HG02970 (cell line): ENCODE measurements around the gene MACF1.
"Not testable (repeated sequence)": the region's sequence is repeated elsewhere in the genome, so short reads cannot be mapped to it uniquely, and the experiment has no call there.

Experiments used
- ATAC-seq: cut with Tn5 transposase; IDR thresholded peaks from one replicate; pipeline ENCODE4 v1.9.1; 2021; ENCODE audit warnings: mild to moderate bottlenecking, moderate library complexity, moderate number of reproducible peaks; ENCODE audit not compliant: unreplicated experiment, low FRiP score

Gene MACF1

GRCh38 chr1:39483276-39483675 is 278.8 kb downstream of the MACF1 start:
- no peak for ATAC-seq

- no peak for ATAC-seq
Observed at GRCh38 chr1:39484564-39484963, 280.1 kb downstream of the MACF1 start.

- ATAC-seq = no peak
Observed at GRCh38 chr1:39485046-39485803, 280.7 kb downstream of the MACF1 start.

- ATAC-seq = no peak
Observed at GRCh38 chr1:39488012-39488545, 283.6 kb downstream of the MACF1 start.

GRCh38 chr1:39488793-39489566 is 284.5 kb downstream of the MACF1 start:
- no peak for ATAC-seq

GRCh38 chr1:39489567-39490239 is 285.2 kb downstream of the MACF1 start:
- no peak for ATAC-seq

- ATAC-seq = peak; percentile 35
Observed at GRCh38 chr1:39490596-39491145, 286.2 kb downstream of the MACF1 start.

- peak; percentile 69 for ATAC-seq
Observed at GRCh38 chr1:39491146-39491921, 286.8 kb downstream of the MACF1 start, which contains the start of gene BMP8A. Gene BMP8A (plus strand): TSS chr1:39491636. CDS start chr1:39491992, 356 bp downstream.

GRCh38 chr1:39492118-39493042 is 287.9 kb downstream of the MACF1 start:
- ATAC-seq = not testable (repeated sequence)

- not testable (repeated sequence) for ATAC-seq
Observed at GRCh38 chr1:39493043-39493810, 288.7 kb downstream of the MACF1 start.

GRCh38 chr1:39494671-39495410 is 290.3 kb downstream of the MACF1 start:
- ATAC-seq = no peak

- not testable (repeated sequence) for ATAC-seq
Observed at GRCh38 chr1:39496520-39496919, 292.0 kb downstream of the MACF1 start.

- no peak for ATAC-seq
Observed at GRCh38 chr1:39497585-39497984, 293.1 kb downstream of the MACF1 start.

- ATAC-seq = not testable (repeated sequence)
Observed at GRCh38 chr1:39498096-39498710, 293.7 kb downstream of the MACF1 start.

- ATAC-seq = not testable (repeated sequence)
Observed at GRCh38 chr1:39498821-39499220, 294.3 kb downstream of the MACF1 start.

GRCh38 chr1:39499668-39500067 is 295.2 kb downstream of the MACF1 start:
- no peak for ATAC-seq

- ATAC-seq = no peak
Observed at GRCh38 chr1:39500862-39501389, 296.4 kb downstream of the MACF1 start.
